ENCODE measurements around the gene OSBPL10.

The OSBPL10 gene

DNA sequence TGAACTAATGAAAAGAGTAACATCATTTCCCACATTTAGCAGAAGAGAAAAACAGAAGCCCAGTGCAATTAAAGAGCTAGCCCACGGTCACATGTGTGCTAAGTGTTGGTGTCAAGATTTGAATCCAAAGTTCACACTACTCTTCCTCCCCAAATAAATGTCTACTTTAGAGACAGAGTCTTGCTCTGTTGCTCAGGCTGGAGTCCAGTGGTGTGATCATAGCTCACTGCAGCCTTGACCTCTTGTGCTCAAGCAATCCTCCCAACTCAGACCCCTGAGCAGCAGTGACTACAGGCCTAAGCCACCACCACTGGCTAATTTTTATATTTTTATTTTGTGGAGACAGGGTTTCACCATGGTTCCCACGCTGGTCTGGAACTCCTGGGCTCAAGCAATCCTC is 4.8 kb downstream of the OSBPL10 start:
- Mint-ChIP-seq H3K9me3 (no peaks in the 10 kb centered on the region), H3K4me1 (ENCODE audit: low read depth) (peaks cover 30% of the 10 kb centered on the region), H3K27me3 (peaks cover 21% of the 10 kb centered on the region), H3K36me3 (ENCODE audit: low read depth) (no peaks in the 10 kb centered on the region), H3K27ac (no peak overlapping the region), H3K4me3 (no peak overlapping the region)

DNA sequence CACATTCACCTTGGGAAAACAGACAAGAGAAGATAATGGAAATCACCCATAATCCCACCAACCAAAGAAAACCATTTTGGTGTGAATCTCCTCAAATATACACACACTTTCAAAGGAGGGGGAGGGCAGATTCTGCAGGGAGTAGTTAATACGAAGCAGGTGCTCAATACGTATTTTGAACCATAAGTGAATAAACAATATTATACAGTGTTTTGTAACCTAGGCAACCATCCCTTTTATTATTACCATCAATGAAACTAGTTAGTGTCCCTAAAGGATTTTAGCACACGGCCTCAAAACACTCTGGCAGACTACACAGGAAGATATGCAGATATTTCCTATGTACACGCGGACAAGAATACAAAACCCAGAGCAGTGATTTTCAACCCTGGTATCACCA is 6.1 kb downstream of the OSBPL10 start:
- no peak overlapping the region for H3K27ac Mint-ChIP-seq
- no peaks in the 10 kb centered on the region for H3K36me3 Mint-ChIP-seq (ENCODE audit: low read depth)
- H3K27me3 Mint-ChIP-seq, result peaks cover 21% of the 10 kb centered on the region
- no peaks in the 10 kb centered on the region for H3K9me3 Mint-ChIP-seq
- no peak overlapping the region for H3K4me3 Mint-ChIP-seq
- H3K4me1 Mint-ChIP-seq (ENCODE audit: low read depth), result peaks cover 30% of the 10 kb centered on the region

DNA sequence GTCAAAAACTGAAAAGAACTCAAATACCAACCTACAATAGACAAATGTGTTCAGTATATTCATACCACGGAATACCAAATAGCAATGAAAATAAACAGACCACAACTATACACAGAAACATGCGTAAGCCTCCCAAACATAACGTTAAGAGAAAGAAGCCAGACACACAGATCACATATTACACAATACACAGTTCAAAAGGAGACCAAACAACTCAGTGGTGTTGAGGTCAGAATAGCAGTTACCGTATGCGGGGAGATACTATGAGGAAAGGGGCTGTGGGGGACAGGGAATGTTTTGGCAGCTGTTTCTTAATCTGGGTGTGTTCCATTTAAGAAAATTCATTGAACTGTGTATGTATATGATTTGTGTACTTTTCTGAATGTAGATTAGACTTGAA is 6.6 kb downstream of the OSBPL10 start:
- Mint-ChIP-seq H3K36me3 (ENCODE audit: low read depth) (no peaks in the 10 kb centered on the region), H3K4me3 (no peak overlapping the region), H3K9me3 (no peaks in the 10 kb centered on the region), H3K4me1 (ENCODE audit: low read depth) (peaks cover 27% of the 10 kb centered on the region), H3K27ac (no peak overlapping the region), H3K27me3 (peaks cover 18% of the 10 kb centered on the region)

DNA sequence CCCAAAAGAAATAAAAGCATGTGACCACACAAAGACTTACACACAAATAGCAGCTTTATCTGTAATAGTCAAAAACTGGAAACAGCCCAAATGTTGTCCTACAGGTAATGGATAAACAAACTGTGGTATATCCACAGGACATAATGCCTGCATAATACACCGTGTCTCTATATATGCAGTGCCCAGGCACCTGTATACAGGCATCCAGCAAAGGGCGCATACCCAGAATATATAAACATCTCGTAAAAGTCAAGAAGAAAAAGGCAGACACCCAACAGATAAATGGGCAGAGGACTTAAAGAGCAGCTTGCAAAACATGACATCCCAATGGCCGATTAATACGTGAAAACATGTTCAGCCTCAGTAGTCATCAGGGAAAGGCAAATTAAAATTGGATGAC is 7.2 kb downstream of the OSBPL10 start:
- no peak overlapping the region for H3K4me3 Mint-ChIP-seq
- no peaks in the 10 kb centered on the region for H3K36me3 Mint-ChIP-seq (ENCODE audit: low read depth)
- no peaks in the 10 kb centered on the region for H3K9me3 Mint-ChIP-seq
- peaks cover 20% of the 10 kb centered on the region for H3K4me1 Mint-ChIP-seq (ENCODE audit: low read depth)
- no peak overlapping the region for H3K27ac Mint-ChIP-seq
- H3K27me3 Mint-ChIP-seq, result peaks cover 13% of the 10 kb centered on the region

DNA sequence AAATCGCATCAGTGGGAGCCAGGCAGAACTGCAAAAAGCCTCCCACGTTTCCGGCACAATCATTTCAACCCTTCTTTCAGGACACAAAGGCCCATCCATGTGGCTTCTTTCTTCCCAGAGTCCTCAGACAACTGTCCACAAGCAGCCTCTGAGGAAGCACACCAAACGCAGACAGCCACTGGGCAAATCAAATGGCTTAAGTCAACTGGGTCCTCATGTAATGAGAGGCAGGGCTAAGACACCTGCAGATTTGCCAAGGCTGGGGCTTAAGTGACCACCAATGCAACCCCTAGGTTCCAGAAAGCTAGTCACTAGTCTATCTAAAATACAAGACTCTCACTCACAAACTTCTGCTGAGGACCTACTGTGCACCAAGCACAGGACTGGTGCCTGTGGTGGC is 8.0 kb downstream of the OSBPL10 start:
- Mint-ChIP-seq H3K4me3 (no peak overlapping the region), H3K36me3 (ENCODE audit: low read depth) (no peaks in the 10 kb centered on the region), H3K27ac (no peak overlapping the region), H3K9me3 (no peaks in the 10 kb centered on the region), H3K4me1 (ENCODE audit: low read depth) (peaks cover 15% of the 10 kb centered on the region), H3K27me3 (peaks cover 8% of the 10 kb centered on the region)

DNA sequence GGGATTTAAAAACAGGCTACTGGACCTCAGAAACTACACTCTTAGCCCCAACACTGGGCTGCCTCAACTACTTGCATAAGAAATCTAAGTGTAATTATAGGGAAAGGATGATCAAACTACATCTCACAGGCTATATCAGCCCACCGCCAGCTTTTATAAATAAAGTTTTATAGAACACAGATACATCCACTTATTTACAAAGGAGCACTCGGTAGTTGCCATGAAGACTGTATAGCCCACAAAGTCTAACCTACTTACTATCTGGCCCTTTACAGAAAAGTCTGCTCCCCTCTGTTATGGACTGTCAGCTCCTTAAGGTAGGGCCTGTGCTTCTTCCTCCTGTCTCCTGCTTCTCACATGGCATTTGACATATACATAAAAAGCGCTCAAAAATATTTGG is 9.5 kb downstream of the OSBPL10 start:
- Mint-ChIP-seq H3K9me3 (no peaks in the 10 kb centered on the region), H3K36me3 (ENCODE audit: low read depth) (no peaks in the 10 kb centered on the region), H3K27ac (no peak overlapping the region), H3K4me1 (ENCODE audit: low read depth) (peaks cover 16% of the 10 kb centered on the region), H3K27me3 (peaks cover 3% of the 10 kb centered on the region), H3K4me3 (no peak overlapping the region)

DNA sequence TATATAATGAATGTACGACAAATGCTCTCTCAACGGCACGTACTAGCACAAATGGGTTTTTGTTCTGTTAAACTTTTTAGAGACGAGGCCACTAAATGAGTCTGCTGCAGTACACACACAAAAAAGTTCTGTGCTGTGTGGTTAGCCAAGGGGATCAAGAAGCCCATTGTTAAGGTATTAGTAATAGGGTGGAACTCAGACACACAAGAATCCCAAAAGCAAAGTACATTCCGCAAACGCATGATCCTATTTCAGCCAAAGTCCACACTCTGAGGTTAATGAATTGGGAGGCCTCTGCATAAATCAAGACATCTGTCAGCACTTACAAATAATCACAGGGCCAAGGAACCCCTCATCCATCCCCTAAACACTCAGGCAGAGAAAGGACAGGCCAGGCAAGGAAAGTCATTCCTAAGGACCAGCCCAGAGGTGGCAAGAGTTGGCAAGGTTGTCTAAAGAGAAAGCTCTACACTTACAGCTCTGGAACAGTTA is 12.1 kb downstream of the OSBPL10 start:
- Mint-ChIP-seq H3K27ac (no peak overlapping the region), H3K36me3 (ENCODE audit: low read depth) (no peaks in the 10 kb centered on the region), H3K27me3 (no peaks in the 10 kb centered on the region), H3K9me3 (no peaks in the 10 kb centered on the region), H3K4me1 (ENCODE audit: low read depth) (peaks cover 16% of the 10 kb centered on the region), H3K4me3 (no peak overlapping the region)

DNA sequence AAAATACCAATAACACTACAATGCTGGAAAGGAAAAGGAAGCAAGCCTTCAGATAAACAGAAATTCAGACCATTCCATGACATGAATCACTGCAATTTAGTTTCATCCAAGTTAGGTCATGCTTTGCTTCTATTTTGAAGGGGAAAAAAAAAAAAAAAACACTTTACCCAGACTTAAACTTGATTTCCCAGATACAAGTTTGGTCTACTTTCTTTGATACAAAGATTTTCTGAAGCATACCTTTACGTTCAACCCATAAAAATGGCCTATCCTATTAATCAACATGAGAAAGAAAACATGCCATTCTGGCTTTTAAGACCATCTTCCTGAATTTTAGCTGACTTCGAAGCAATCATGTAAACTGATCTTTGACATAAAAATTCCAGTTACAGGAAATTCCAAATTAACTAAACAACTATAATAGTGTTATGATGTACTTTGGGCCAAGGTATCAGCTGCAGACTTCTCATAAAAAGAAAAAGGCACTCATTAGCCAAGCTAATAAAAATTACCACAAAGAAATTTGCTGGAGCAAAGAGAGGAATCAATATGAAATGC is 12.6 kb downstream of the OSBPL10 start:
- no peaks in the 10 kb centered on the region for H3K9me3 Mint-ChIP-seq
- no peak overlapping the region for H3K4me3 Mint-ChIP-seq
- H3K4me1 Mint-ChIP-seq (ENCODE audit: low read depth), result peaks cover 16% of the 10 kb centered on the region
- no peak overlapping the region for H3K27ac Mint-ChIP-seq
- H3K36me3 Mint-ChIP-seq (ENCODE audit: low read depth), result no peaks in the 10 kb centered on the region
- no peaks in the 10 kb centered on the region for H3K27me3 Mint-ChIP-seq

DNA sequence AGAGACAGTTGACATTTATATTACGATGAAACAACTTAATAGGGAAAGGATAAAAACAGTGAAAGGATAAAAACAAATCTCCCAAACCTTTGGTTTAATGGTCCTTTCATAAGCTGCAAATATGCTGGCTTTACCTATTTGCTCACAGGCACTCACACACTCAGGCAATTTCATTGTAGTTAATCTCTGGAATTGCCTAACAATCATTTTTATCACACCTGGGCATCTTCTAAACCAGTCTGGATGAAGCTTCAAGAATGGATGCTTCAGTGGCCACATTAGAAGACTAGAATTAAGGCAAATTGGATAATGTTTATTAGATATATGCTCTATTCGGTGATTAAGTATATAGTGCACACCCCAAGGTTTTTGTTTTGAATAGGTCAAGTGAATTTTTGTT is 13.5 kb downstream of the OSBPL10 start:
- no peaks in the 10 kb centered on the region for H3K36me3 Mint-ChIP-seq (ENCODE audit: low read depth)
- no peak overlapping the region for H3K27ac Mint-ChIP-seq
- H3K27me3 Mint-ChIP-seq, result no peaks in the 10 kb centered on the region
- no peak overlapping the region for H3K4me3 Mint-ChIP-seq
- peaks cover 20% of the 10 kb centered on the region for H3K4me1 Mint-ChIP-seq (ENCODE audit: low read depth)
- H3K9me3 Mint-ChIP-seq, result no peaks in the 10 kb centered on the region

DNA sequence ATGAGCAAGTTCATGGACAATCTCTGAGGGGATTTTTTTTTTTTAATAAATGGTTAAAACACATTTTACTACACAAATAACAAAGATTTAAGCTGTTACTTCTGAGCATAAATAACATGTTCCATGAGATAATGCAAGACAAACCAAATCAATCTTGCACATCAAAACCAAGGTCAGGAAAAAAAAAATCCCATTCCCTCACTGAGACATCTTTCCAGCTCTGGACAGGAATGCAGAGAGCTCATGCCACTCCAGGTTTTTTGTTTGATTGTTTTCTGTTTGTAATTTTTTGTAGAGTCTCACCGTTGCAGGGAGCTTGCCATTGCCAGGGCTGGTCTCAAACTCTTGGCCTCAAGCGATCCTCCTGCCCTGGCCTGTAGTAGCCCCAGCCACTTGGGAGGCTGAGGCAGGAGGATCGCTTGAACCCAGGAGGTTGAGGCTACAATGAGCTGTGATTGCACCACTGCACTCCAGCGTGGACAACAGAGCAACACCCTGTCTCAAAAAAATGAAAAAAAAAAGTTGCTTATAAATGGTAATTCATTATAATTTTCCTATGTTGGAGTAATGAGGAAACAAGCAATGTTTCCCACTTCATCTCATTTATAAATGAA is 14.0 kb downstream of the OSBPL10 start:
- no peak overlapping the region for H3K27ac Mint-ChIP-seq

DNA sequence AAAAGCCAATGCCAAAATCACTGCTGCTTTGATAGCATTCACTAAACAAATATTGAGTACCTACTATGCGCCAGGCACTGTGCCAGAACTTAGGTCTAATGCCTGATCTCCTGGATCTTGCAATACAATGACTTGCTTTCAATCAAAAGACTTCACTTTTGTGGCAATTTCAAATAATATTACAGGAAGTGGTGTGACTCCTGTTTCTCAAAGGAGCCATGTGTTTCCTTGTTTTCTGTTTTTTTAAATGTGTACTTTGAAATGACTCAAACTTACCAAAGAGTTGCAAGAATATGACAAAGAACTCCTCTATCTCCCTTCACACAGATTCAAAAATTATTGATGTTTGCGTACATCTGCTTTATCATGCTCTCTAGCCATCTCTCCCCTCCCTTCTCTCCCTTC is 18.3 kb downstream of the OSBPL10 start:
- H3K27ac Mint-ChIP-seq, result peak overlapping the region; percentile 36
- H3K4me3 Mint-ChIP-seq, result no peak overlapping the region
- H3K9me3 Mint-ChIP-seq, result no peaks in the 10 kb centered on the region
- H3K36me3 Mint-ChIP-seq (ENCODE audit: low read depth), result no peaks in the 10 kb centered on the region
- no peaks in the 10 kb centered on the region for H3K27me3 Mint-ChIP-seq
- H3K4me1 Mint-ChIP-seq (ENCODE audit: low read depth), result peaks cover 21% of the 10 kb centered on the region

More for the DNA sequence above, 14.0 kb downstream of the OSBPL10 start:
- H3K36me3 Mint-ChIP-seq (ENCODE audit: low read depth), result no peaks in the 10 kb centered on the region
- H3K27me3 Mint-ChIP-seq, result no peaks in the 10 kb centered on the region
- no peak overlapping the region for H3K4me3 Mint-ChIP-seq
- no peaks in the 10 kb centered on the region for H3K9me3 Mint-ChIP-seq
- peaks cover 17% of the 10 kb centered on the region for H3K4me1 Mint-ChIP-seq (ENCODE audit: low read depth)

DNA sequence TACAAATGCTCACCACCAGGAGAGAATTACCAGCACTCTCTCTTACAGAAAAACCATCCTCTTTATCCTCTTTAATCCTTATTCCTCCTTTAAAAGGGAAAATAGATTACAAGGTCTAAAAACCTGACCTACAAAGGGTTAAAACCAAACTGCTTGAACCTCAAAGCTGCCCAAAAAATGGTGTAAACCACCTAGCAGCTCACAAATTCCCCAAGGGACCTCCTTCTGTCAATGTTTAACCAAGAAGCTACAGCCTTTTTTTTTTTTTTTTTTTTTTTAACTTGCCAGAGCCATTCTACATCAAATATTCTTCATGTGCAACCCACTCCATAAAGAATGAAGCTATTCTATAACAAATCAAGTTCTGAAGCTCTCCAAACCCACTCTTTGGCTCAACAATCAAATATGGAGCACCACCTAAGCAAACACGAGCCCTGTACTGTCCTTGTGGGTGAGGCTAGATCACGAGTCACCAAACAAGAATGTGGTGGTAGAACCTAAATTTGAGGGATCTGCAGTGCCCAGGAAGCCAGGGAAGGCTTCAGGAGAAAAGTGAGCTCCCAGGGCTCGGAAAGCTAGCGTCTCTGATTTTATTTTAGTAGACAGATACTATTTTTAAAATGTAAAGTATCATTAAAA is 20.1 kb downstream of the OSBPL10 start:
- no peaks in the 10 kb centered on the region for H3K27me3 Mint-ChIP-seq
- peaks cover 23% of the 10 kb centered on the region for H3K4me1 Mint-ChIP-seq (ENCODE audit: low read depth)
- peaks cover under 1% of the 10 kb centered on the region for H3K9me3 Mint-ChIP-seq
- H3K27ac Mint-ChIP-seq, result no peak overlapping the region
- no peaks in the 10 kb centered on the region for H3K36me3 Mint-ChIP-seq (ENCODE audit: low read depth)
- H3K4me3 Mint-ChIP-seq, result peak overlapping the region; percentile 2

DNA sequence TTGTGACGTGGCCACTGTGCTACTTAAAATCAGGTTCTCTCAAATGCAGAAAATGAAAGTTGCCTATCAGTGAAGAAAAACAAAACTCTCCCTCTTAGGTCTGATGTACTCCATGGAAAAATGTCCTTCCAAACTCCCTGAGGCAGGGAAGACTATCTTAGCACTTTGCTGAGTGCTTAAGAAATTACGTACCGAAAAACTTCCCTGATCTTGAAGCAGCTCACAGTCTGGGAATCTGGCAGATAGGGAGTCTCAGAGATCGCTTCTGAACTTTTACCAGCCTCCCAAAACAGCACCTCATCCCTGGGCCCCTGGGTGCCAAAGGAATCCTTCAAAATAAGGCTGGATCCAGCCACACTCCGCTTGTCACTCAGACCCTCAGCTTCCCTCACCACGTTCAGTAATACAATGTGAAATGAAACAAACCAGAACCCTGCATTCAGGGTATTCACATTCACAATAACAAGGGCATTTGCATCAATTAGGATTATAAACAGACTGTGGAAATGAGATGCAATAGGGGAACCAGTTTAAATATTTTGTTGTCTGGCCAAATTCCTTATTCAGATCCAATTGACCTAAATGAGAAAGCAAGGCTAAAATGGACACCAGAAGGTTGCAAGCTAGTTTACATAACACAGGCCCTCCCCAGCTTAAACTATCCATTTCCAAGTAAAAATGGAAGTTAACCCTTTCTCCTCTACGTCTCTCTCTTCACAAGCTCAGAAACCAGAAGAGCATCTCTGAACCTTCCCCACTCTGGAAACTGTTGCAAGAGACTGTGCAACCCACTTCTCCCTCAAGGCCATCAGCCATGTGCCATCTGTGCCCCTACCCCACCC is 20.9 kb downstream of the OSBPL10 start:
- Mint-ChIP-seq H3K27me3 (no peaks in the 10 kb centered on the region), H3K9me3 (peaks cover 8% of the 10 kb centered on the region), H3K36me3 (ENCODE audit: low read depth) (no peaks in the 10 kb centered on the region), H3K27ac (peak overlapping the region; percentile 22), H3K4me1 (ENCODE audit: low read depth) (peaks cover 23% of the 10 kb centered on the region), H3K4me3 (peak overlapping the region; percentile 12)

DNA sequence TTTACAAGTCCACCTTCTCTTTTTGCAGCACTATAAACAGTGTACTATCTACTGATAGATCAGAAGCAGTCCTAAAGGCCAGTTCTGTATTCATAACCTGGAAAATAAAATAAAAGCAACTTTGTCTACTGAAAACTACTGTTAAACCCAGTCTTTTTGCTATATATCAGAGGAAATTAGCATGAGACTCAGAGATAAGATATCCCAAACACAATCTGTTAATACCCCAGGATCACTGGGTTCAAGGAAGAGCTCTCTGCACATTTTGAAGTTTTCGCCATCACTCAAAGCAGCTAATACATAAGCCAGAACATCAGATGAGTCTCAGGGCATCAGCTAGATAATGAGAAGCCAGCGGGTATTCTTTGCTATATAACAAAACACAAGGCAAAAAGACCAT is 21.8 kb downstream of the OSBPL10 start:
- Mint-ChIP-seq H3K4me3 (no peak overlapping the region), H3K4me1 (ENCODE audit: low read depth) (peaks cover 23% of the 10 kb centered on the region)

DNA sequence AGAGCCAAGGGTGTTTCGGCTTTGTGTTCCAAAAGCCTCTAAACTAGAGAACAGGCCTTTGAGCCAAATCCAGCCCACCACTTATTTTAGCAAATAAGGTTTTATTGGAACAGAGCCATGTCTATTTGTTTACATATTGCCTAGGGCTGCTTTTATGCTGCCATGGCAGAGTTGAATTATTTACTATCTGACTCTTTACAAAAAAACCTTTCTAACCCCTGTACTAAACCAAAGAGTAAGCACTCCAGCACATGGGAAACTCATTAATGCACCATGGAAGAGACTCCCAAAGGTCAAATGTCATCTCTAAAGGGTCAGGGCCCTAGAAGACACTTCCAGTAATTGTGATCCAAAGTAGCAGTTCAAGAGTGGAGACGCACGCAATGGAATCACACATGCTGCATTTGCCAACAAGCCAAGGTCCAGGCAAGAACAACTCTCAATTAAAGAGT is 22.3 kb downstream of the OSBPL10 start:
- H3K9me3 Mint-ChIP-seq, result peaks cover 8% of the 10 kb centered on the region
- H3K27ac Mint-ChIP-seq, result no peak overlapping the region
- peaks cover 23% of the 10 kb centered on the region for H3K4me1 Mint-ChIP-seq (ENCODE audit: low read depth)
- no peaks in the 10 kb centered on the region for H3K36me3 Mint-ChIP-seq (ENCODE audit: low read depth)
- no peak overlapping the region for H3K4me3 Mint-ChIP-seq
- H3K27me3 Mint-ChIP-seq, result peaks cover under 1% of the 10 kb centered on the region

More for the DNA sequence above, 21.8 kb downstream of the OSBPL10 start:
- no peaks in the 10 kb centered on the region for H3K36me3 Mint-ChIP-seq (ENCODE audit: low read depth)
- no peak overlapping the region for H3K27ac Mint-ChIP-seq
- peaks cover 8% of the 10 kb centered on the region for H3K9me3 Mint-ChIP-seq
- H3K27me3 Mint-ChIP-seq, result no peaks in the 10 kb centered on the region

Data from stimulated activated naive CD8-positive, alpha-beta T cell treated with anti-CD3 and anti-CD28 coated beads, Interleukin-15, Interleukin-2, amounts not matched to agents 100 ng/mL and 50 ng/mL, for 24 hours (primary cell).